22Rv1 (cell line): ENCODE measurements around the gene PNPLA5.

Experiments
- CTCF ChIP-seq: fragments of 450-650 bp; IDR thresholded peaks from 2 replicates; pipeline ENCODE4 v1.5.1; 2017; ENCODE audit warnings: mild to moderate bottlenecking
- ZFX ChIP-seq: fragments of 450-650 bp; IDR thresholded peaks from 2 replicates; pipeline ENCODE4 v1.6.1; 2017; ENCODE audit warnings: antibody characterized with exemption, borderline replicate concordance

GRCh38 chr22:43847376-43848289, 44.2 kb downstream of the PNPLA5 start:
- TF ChIP-seq CTCF (no peak), ZFX (no peak)
